Subcutaneous adipose tissue (tissue), 4 donors: ENCODE measurements around the gene AHNAK2. TPM values are rescaled to one million over a fixed set of nuclear protein-coding genes. Genes with fewer than 3 reads are reported as not detected.

Source experiments
- total RNA-seq, 4 donors: library from RNA; depleted of rRNA; stranded (reverse); fragments of >200 nt; gene quantifications; one replicate each; pipeline ENCODE4 v1.1.0, GENCODE V29; 2016
- TF ChIP-seq, protein P1 (sequence below): fragments of 450-650 bp; IDR thresholded peaks from one replicate; pipeline ENCODE4 v1.5.1; 2016; ENCODE audit warnings: low read depth, mild to moderate bottlenecking, control low read depth, antibody characterized with exemption, moderate library complexity

The AHNAK2 gene
- total RNA-seq, 4 donors from 2014 or later = 36.9 to 77.5 (median 43.9) TPM

DNA sequence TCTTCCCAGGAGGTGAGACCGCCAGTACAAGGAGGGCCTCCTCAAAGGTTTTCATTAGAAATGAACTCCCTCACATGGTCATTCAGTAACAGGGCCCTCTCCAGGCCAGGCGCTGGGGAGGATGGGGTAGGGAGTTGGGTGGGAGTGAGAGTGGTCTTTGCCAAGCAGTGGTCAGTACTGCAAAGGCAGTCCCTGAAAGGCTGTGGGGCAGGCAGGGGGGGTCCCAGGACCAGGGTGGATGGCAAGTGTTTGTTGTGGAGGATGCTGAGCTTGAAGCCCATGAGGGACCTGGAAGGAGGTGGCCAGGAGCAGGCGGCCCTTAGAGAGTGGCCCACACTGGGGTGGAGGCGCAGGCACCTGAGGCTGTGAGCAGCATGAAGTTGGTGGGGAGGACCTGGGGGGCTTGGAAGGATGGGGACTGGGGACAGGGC is 87.0 kb downstream of the AHNAK2 start:
- TF ChIP-seq, protein P1, sequence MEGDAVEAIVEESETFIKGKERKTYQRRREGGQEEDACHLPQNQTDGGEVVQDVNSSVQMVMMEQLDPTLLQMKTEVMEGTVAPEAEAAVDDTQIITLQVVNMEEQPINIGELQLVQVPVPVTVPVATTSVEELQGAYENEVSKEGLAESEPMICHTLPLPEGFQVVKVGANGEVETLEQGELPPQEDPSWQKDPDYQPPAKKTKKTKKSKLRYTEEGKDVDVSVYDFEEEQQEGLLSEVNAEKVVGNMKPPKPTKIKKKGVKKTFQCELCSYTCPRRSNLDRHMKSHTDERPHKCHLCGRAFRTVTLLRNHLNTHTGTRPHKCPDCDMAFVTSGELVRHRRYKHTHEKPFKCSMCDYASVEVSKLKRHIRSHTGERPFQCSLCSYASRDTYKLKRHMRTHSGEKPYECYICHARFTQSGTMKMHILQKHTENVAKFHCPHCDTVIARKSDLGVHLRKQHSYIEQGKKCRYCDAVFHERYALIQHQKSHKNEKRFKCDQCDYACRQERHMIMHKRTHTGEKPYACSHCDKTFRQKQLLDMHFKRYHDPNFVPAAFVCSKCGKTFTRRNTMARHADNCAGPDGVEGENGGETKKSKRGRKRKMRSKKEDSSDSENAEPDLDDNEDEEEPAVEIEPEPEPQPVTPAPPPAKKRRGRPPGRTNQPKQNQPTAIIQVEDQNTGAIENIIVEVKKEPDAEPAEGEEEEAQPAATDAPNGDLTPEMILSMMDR = no peak

DNA sequence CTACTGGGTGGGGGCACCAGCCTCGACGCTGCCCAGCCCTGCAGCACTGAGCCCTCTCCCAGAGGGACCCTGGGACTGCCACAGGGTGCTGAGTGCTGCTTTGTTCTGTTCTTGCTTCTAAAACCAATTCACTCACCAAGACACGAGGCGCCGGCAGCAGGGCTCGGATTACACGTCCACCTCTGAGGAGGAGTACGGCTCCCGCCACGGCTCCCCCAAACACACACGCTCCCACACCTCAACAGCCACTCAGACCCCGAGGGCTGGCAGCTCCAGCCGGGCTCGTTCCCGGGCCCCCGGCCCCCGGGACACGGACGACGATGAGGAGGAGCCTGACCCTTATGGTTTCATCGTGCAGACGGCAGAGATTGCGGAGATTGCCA is 88.8 kb downstream of the AHNAK2 start:
- TF ChIP-seq, protein P1 = no peak

DNA sequence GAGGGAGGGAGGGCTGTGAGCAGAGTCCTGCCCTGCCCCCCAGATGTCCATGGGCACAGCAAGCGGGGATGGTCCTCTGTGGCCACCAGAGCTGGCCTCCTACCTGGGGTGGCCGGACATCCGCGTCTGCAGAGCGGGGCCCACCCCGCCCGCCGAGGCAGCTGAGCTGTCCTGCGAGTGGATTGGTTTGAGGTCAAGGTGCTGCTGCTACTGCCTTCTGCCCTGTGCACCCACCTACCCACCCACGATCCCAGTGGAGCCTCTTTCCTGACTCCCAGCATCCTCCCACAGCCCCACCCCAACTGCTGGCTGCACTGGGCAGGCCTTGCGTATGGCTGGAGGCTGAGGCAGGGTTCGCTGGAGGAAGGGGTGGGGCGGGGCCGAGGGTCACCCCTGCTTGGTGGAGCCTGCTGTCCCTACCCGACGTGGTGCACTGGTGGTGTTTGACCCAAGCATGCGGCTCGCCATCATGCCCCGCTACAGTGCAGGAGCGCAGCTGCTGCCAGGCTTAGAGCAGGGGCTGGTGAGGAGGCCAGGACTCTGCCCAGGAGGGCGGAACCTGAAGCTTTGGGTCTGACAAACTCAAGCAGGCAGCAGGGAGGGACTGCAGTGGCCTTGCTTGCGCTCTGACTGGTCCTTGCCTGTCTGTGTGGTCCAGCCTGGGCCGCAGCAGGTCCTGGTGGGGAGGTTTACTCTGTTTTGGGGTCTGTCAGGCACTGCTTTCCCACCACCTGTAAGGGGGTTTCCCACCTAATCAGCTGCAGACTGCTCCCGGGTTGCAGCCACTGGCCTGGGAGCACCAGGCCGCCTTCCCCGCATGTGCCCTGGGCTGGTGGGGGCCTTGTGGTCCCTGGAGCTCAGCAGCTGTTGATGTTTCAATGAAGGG is 89.4 kb downstream of the AHNAK2 start:
- TF ChIP-seq, protein P1 = no peak

DNA sequence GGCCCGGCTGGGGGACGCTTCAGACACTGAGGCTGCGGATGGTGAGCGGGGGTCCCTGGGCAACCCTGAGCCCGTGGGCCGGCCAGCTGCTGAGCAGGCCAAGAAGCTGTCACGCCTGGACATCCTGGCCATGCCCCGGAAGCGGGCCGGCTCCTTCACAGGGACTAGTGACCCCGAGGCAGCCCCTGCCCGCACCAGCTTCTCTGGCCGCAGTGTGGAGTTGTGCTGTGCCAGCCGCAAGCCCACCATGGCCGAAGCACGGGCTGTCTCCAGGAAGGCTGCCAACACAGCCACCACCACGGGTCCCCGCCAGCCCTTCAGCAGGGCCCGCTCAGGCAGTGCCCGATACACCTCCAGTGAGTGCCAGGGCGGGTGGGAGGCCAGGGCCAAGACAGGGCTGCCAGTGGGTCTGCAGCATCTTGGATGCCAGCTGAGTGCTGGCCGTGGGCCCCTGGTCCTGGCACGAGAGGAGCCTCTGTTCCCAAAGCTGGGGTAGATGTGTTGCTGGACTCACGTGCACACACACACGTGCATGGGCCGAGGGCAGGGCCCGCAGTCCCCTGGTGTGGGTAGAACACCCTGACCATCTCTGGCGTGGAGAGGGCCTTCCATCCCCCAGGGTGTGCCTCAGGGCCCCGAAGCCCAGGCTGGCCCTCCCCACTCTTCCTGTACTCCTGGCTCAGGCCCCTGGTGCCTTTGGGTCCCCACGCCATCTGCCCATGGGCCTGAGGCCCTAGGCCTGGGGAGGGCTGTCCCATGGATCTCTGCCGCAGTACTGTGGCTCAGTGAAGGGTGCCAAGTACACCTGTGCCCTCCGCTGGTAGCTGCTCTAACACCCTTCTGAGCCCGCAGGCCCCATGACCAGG is 90.3 kb downstream of the AHNAK2 start:
- TF ChIP-seq, protein P1 = no peak

Other genes starting within 250 kb of the AHNAK2 start
- 100 to 1,000 TPM in 3 of 4 donors, 10 to 100 TPM in 1; 65.4 to 232 (median 169) TPM for gene SIVA1, start 225.2 kb downstream of the AHNAK2 start, total RNA-seq
- gene AKT1, start 182.6 kb downstream of the AHNAK2 start, total RNA-seq = 100 to 1,000 TPM in 3 of 4 donors, 10 to 100 TPM in 1; 70.9 to 264 (median 110) TPM
- 10 to 100 TPM in 1 of 4 donors, 1 to 10 TPM in 3; 1.5 to 18.1 (median 3.1) TPM for gene ZBTB42, start 177.3 kb downstream of the AHNAK2 start, total RNA-seq
- gene CEP170B, start 113.1 kb downstream of the AHNAK2 start, total RNA-seq = 10 to 100 TPM in 2 of 4 donors, 1 to 10 TPM in 2; 5.6 to 23.9 (median 9.3) TPM
- 1 to 10 TPM in 1 of 4 donors, under 1 TPM in 1, not detected in 2; under 0.01 to 1.3 TPM for gene PLD4, start 53.5 kb downstream of the AHNAK2 start, total RNA-seq
- gene CLBA1, start 7.4 kb upstream of the AHNAK2 start, total RNA-seq = 1 to 10 TPM; 1.4 to 7.9 (median 3.6) TPM
- gene CDCA4, start 42.7 kb upstream of the AHNAK2 start, total RNA-seq = 1 to 10 TPM; 4.0 to 6.6 (median 6.3) TPM
- 1 to 10 TPM; 1.3 to 5.5 (median 3.3) TPM for gene GPR132, start 87.1 kb upstream of the AHNAK2 start, total RNA-seq
- 10 to 100 TPM in 1 of 4 donors, 1 to 10 TPM in 3; 2.5 to 16.2 (median 4.9) TPM for gene JAG2, start 190.4 kb upstream of the AHNAK2 start, total RNA-seq
- gene NUDT14, start 202.9 kb upstream of the AHNAK2 start, total RNA-seq = 10 to 100 TPM in 2 of 4 donors, 1 to 10 TPM in 2; 8.0 to 20.2 (median 13.2) TPM